Activated CD4-positive, alpha-beta T cell treated with anti-CD3 and anti-CD28 coated beads, Interleukin-2, amount 50 U/mL, for 1 hour (primary cell): ENCODE data around the gene DMKN.
"Not testable (repeated sequence)": the region's sequence is repeated elsewhere in the genome, so short reads cannot be mapped to it uniquely, and the experiment has no call there.

Experiments used
- DNase-seq: peaks from one replicate; pipeline ENCODE4 v3.0.0-alpha.2; 2020

Gene DMKN

GRCh38 chr19:35491836-35492360 lies 21.6 kb downstream of the DMKN start:
- no peak for DNase-seq

DNA sequence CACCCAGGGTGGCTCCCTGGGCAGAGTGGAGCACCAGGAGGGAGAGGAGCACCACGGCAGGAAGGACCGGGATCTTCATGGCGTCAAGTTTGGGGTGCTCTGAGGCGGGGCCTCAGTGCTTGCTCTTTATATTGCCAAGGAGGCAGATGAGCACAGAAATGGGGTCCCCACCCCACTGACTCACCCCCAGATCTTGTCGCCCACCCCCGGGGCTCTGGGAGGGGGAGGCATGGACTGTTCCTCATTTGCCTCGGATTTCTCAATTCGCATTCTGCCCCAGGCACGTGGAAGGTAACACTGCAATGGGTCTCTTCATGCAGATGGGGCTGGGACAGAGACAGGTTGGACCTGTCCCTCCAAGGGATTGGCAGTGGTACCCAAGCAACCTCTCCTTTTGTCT lies 23.1 kb downstream of the DMKN start, which contains the start of gene KRTDAP:
KRTDAP (minus strand) TSS at position 101 of the 400 bp plus-strand sequence; CDS start at position 79, 22 bp downstream.
- no peak for DNase-seq

DNA sequence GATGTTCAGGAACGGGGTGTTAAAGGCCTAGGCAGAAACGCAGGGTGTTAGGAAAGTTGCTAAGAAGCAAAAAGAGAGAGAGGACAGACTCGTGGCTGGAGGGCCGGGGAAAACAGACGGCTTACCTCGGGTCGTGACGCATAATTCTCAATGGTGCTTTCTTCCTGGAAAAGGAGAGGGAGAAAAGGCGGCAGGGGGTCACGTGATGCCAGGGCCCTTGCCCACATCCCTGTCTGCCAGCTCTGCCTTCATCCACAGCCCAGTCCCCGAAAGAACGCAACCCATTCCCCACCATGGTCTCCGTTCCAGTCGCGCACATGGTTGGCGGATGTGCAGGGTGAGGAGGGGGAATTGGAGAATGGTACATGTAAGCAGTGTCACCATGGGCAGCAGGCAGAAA lies 24.8 kb downstream of the DMKN start:
- DNase-seq: no peak

GRCh38 chr19:35487656-35488182 lies 25.7 kb downstream of the DMKN start:
- no peak for DNase-seq

GRCh38 chr19:35486268-35486708 lies 27.2 kb downstream of the DMKN start:
- DNase-seq: no peak

GRCh38 chr19:35484252-35485036 lies 29.0 kb downstream of the DMKN start:
- DNase-seq: no peak

DNA sequence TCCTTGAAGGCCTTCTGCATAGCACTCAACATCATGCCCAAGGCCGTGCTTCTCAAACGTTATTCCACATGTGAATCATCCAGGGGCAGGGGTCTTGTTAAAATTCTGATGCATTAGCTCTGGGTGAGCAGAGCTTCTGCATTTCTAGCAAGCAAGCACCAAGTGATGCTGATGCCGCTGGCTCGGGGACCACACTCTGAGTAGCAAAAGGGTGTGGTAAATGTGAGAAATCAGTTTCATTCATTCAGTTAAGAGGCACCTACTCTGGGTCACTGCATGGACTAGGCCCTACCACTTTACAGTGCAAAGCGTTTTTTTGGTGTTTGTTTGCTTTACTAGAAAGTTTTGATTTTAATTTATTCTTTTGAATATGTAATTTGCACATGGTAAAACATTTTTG lies 30.4 kb downstream of the DMKN start:
- DNase-seq: no peak

DNA sequence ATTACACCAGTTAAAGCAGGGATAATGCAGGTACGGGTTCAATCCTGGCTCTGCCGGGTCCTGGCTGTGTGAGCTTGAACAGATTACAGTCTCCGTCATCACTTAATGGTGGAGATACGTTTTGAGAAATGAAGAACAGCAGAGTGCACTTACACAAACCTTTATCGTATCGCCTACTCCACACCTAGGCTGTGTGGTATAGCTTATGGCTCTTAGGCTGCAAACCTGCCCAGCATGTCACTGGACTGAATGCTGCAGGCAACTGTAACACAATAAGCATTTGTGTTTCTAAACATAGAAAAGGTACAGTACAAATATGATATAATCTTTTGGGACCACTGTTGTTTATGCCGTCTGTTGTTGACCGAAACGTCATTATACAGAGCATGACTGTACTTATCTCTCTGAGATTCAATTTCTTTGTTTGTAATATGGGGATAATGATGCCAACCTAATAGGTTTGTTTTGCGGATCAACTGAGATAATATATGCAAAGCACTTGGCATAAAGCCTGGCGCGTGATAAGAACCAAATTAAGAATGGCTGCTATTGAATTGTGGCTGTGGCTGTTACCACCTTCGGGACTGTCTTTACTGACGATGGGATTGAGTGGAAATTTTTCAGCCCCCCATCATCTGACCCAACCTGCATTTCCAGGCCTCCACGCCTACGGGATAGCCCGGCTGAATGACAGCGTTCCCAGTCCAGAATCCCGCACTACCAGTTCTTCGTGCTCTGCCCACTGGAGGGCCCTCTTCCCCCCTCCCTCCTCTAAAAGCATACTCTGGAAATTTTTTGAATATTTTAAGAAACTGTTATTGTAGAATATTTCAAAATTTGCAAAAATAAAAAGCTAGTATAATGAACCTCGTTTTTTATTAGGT lies 34.4 kb downstream of the DMKN start:
- no peak for DNase-seq

DNA sequence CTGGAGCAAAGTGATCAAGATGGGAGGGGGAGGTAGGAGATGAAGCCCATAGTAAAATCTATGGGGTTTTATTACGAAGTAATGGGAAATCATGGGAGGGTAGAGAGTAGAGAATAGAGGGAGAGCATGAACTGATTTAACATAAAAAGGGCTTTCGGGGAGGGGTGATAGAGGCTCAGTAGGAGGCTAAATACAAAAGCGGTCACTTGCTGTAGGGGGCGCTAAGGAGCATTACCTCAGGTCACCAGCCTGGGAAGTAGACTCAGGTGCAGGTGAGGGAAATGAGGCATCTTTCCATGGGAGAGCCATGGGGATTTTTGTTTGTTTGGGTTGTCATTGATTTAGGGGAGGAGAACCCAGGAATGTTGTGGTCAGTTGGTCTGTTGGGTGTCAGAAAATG lies 37.3 kb downstream of the DMKN start:
- no peak for DNase-seq

DNA sequence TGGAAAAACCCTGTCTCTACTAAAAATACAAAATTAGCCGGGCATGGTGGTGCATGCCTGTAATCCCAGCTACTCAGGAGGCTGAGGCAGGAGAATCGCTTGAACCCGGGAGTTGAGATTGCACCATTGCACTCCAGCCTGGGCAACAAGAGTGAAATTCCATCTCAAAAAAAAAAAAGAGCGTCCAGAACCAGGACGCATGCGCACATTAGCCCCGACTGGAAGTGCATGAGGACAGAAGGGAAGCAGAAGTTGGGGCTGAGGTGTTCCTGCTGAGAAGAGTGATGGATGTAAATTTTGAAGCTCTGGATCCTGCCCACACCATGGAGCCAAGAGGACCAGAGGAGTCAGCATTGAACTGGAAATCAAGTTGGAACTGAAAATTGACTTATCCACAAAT lies 38.9 kb downstream of the DMKN start:
- not testable (repeated sequence) for DNase-seq

GRCh38 chr19:35474104-35474503 lies 39.3 kb downstream of the DMKN start:
- DNase-seq: no peak

DNA sequence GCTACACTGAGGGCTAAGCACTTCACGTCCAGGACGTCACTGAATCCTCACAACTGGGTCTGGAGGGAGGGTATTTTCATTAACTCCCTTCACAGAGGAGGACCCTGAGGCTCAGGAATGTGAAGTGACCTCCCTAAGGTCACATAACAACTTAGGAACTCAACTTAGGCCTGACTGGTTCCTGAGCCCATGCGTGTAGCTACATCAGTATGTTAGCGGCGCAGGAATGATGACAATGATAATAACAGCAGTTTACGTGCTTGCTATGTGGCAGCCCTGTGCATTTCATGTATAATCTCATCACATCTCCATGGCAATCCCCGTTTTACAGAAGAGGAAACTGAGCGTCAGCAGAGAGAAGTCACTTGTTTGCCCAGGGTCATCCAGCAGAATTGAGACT lies 41.5 kb downstream of the DMKN start:
- no peak for DNase-seq

DNA sequence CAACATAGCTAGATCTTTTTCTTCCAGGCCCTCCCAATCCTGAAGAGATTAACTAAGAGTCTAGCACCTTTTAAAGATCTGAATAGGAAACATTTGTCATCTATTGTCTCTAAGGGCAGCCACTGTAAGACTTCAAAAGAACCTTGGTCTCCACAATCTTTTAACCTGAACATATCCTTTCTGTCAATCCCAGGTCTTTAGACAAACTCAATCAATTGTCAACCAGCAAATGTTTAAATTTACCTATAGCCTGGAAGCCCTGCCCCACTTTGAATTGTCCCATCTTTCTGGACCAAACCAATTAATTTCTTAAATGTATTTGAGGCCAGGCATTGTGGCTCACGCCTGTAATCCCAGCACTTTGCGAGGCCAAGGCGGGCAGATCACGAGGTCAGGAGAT lies 42.4 kb downstream of the DMKN start:
- DNase-seq: not testable (repeated sequence)

- no peak for DNase-seq
Observed at GRCh38 chr19:35470128-35470527, 43.3 kb downstream of the DMKN start.

DNA sequence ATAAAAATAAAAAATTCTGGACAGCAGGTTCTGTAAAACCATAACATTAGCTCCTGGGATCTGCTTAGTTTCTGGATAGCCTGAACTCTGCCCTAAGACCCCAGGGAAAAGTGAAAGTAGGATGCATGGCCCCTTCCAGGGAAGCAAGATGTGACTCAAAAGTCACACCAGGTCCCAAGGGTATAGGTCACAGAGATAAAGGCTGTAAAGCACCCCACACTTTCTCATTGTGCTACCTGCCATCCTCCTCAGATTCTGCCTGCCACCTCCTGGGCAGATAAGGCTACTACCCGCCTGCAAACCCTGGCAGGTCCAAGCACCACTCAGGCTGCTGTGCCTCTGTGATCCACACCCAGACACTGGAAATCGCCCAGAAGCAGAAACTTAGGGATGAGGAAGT lies 44.8 kb downstream of the DMKN start:
- peak; percentile 61 for DNase-seq

DNA sequence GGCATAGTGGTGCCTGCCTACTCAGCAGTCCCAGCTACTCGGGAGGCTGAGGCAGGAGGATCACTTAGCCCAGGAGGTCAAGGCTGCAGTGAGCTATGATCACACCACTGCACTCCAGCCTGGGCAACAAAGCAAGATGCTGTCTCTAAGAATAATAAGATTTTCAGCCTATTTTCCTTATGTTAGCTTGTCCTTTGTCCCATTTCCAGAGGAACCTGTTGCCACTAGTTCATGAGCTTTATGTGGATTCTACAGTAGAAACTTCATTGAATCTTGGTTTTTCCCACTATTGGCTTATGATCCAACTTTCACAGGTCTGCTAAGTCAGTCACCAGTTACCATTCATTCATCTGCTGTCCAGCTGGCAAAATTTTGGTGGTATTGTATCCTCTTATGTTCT lies 47.2 kb downstream of the DMKN start:
- no peak for DNase-seq

DNA sequence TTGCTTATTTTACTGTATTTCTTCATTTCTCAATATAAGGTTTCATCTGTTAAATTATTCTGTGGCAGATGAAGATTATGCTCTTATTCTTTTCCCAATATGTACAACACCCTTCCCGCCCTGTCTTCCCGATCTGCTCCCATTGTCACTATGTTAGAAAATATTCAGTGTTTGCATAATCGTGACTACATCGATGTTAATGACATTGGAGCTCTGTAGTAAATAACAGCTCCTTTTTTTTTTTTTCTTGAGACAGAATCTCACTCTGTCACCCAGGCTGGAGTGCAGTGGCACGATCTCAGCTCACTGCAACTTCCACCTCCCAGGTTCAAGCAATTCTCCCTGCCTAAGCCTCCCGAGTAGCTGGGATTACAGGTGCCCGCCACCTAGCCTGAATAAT lies 50.5 kb downstream of the DMKN start:
- DNase-seq: not testable (repeated sequence)

DNA sequence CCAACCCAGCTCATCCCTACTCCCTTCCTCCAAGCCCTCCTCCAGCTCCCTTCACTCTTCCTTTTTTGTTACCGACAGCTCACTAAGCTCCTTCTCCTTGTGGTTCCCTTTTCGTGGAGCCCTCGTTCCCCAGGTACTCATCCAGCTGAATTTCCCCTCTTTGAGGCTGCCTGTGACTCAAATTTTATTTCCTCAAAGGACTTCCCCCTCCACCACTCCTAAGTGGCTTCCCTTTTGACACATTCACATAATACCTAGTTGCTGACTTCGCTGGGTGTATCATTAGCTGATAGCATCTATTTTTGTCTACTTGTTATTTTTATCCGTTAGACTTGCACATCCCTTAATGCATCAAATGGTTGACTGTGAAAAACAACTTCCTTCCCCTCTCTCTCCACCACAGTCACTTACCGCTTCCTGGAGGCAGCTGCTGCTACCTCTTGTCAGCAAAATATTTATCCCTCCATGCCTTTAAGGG lies 50.9 kb downstream of the DMKN start:
- DNase-seq: peak; percentile 38

DNA sequence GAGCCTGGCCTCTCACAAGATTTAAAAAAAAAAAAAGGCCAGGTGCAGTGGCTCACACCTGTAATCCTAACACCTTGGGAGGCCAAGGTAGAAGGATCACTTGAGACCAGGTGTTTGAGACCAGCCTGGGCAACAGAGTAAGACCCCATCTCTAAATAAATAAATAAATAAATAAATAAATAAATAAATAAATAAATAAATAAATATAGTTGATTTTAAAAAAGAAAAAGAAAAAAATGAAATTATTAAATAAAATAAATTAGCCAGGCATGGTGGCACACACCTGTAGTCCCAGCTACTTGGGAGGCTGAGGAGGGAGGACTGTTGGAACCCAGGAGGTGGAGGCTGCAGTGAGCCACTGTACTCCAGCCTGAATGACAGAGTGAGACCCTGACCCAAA lies 51.7 kb downstream of the DMKN start:
- DNase-seq: not testable (repeated sequence)

- DNase-seq: no peak
Observed at GRCh38 chr19:35461060-35461459, 52.4 kb downstream of the DMKN start.

DNA sequence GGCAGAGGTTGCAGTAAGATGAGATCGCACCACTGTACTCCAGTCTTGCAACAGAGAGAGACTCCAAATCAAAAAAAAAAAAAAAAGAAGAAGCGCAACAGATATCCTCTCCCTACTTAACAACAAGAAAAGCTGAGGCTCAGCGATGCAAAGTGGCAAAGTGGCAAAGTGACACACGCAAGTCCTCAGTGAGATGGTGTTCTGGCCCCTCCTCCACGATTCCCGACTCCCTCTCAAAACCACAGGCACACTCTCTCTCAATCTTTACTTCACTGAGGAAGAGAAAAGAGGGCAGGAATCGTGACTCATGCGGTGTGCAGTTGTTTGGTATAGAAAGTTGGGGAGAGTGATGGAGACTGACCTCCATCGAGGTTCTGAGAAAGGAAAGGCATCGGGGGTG lies 52.8 kb downstream of the DMKN start:
- no peak for DNase-seq

- DNase-seq: no peak
Observed at GRCh38 chr19:35459414-35460082, 53.9 kb downstream of the DMKN start.
